Measurements from ENCODE around the gene ARV1. TPM values are rescaled to one million over a fixed set of nuclear protein-coding genes. Genes with fewer than 3 reads are reported as not detected.

Gene ARV1
- total and polyA plus RNA-seq, 2 of the 13 experiments (the other 11 are each of a cell fraction or from before 2014, with no cell fraction given), result 13.0 to 15.2 TPM

DNA sequence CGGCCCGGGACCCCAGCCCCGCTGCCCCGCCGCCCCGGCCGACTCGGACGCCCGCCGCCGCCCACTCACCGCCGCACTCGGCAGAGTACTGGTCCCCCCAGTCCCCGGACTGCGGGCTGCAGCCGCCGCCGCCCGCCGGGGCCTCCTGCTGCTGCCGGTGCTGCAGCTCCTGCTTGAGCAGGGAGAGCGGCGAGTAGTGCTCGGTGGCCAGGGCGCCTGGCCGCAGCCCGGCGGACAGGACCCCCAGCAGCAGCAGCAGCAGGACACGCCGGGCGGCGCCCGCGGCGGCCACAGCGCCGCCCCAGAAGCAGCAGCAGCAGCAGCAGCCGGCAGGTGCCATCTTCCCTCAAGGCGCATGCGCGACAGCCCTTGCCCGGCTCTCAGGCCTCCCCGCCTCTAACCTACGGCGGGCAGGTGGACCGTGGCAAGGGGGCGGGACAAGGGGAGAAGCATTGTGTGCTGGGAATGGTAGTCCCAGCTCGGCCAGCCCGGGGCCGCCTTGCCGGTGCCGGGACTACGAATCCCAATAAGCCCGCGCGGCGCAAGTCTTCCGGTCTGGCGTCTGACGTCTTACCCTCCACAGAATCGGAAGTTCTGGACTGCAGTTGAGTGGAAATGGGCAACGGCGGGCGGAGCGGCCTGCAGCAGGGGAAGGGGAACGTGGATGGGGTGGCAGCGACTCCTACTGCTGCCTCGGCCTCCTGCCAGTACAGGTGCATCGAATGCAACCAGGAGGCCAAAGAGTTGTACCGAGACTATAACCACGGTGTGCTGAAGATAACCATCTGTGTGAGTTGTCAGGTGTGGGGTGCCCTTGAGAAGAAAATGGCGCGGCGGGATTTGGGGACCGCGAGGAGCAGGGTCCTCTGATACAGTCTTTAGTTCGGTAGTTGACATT, at the start of gene ARV1, which contains the start of gene TTC13 (continued):
- TF ChIP-seq ZNF280B (CRISPR knock-in tag; IDR thresholded peaks at IDR 0.05; ENCODE audit: borderline replicate concordance), result peak; percentile 65; the same call in 1 of the 2 replicates
- no peak for TF ChIP-seq LCORL (IDR thresholded peaks at IDR 0.05)
- peak; percentile 70 for TF ChIP-seq LCORL (CRISPR knock-in tag; IDR thresholded peaks at IDR 0.05)
- TF ChIP-seq ZFP36 (IDR thresholded peaks at IDR 0.05; ENCODE audit: borderline replicate concordance, low read depth, low read length, partially characterized antibody), result no peak
- TF ChIP-seq YEATS4 (CRISPR knock-in tag; IDR thresholded peaks at IDR 0.05; ENCODE audit: borderline replicate concordance), result peak; percentile 41; the same call in 1 of the 2 replicates
- TF ChIP-seq MXD3 (CRISPR knock-in tag; IDR thresholded peaks at IDR 0.05), result peak; percentile 72; the same call in 1 of the 2 replicates
- 0 out of 2 replicates have a peak, but pooled peaks have one; percentile 57 for TF ChIP-seq ZFP1 (CRISPR knock-in tag; IDR thresholded peaks at IDR 0.05)
- TF ChIP-seq SCMH1 (CRISPR knock-in tag; IDR thresholded peaks at IDR 0.05; ENCODE audit: borderline replicate concordance), result no peak
- TF ChIP-seq TRIM24 (CRISPR knock-in tag; IDR thresholded peaks at IDR 0.05), result no peak
- TF ChIP-seq PBX2 (CRISPR knock-in tag; IDR thresholded peaks at IDR 0.05), result no peak
- TF ChIP-seq ZNF451 (CRISPR knock-in tag; IDR thresholded peaks at IDR 0.05), result no peak
- peak; percentile 79; the same call in 1 of the 2 replicates for TF ChIP-seq DMAP1 (CRISPR knock-in tag; IDR thresholded peaks at IDR 0.05)
- peak; percentile 83 for TF ChIP-seq ZNF224 (CRISPR knock-in tag; IDR thresholded peaks at IDR 0.05)
- 0 out of 2 replicates have a peak, but pooled peaks have one; percentile 32 for TF ChIP-seq ZNF20 (CRISPR knock-in tag; IDR thresholded peaks at IDR 0.05)
- peak; percentile 86 for TF ChIP-seq STAG1 (CRISPR knock-in tag; IDR thresholded peaks at IDR 0.05)
- TF ChIP-seq, protein P1, sequence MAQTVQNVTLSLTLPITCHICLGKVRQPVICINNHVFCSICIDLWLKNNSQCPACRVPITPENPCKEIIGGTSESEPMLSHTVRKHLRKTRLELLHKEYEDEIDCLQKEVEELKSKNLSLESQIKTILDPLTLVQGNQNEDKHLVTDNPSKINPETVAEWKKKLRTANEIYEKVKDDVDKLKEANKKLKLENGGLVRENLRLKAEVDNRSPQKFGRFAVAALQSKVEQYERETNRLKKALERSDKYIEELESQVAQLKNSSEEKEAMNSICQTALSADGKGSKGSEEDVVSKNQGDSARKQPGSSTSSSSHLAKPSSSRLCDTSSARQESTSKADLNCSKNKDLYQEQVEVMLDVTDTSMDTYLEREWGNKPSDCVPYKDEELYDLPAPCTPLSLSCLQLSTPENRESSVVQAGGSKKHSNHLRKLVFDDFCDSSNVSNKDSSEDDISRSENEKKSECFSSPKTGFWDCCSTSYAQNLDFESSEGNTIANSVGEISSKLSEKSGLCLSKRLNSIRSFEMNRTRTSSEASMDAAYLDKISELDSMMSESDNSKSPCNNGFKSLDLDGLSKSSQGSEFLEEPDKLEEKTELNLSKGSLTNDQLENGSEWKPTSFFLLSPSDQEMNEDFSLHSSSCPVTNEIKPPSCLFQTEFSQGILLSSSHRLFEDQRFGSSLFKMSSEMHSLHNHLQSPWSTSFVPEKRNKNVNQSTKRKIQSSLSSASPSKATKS (CRISPR knock-in tag; IDR thresholded peaks at IDR 0.05), result no peak

Data from HepG2 (cell line).